ENCODE data around the gene GOLT1B. TPM values are rescaled to one million over a fixed set of nuclear protein-coding genes. Genes with fewer than 3 reads are reported as not detected.

GOLT1B gene
- total and polyA plus RNA-seq, 9 of the 15 experiments (the other 6 are each of a cell fraction or from before 2014, with no cell fraction given), result 9.4 to 66.1 (median 26.7) TPM

- Histone ChIP-seq H3K36me3 (ENCODE audit: control insufficient read depth, insufficient read depth, low read length) (peaks cover 48% of the 10 kb centered on the region), H4K20me1 (replicated peaks; ENCODE audit: control insufficient read depth, insufficient read depth, low read length) (no peaks in the 10 kb centered on the region), H2AFZ (ENCODE audit: low read depth, low read length) (no peak overlapping the region), H3K27ac (ENCODE audit: extremely low read depth, low read depth, low read length) (no peak overlapping the region), H3K9me3 (replicated peaks; ENCODE audit: control insufficient read depth, insufficient read depth, low read depth, low read length) (no peaks in the 10 kb centered on the region), H3K9ac (ENCODE audit: insufficient read depth in 1 of 2, low read depth in 2 of 2, low read length in 2 of 2) (no peak overlapping the region), H3K4me1 (replicated peaks in 1 of 2; ENCODE audit: control insufficient read depth in 2 of 2, insufficient read depth in 2 of 2, low read length in 2 of 2) (no peaks in the 10 kb centered on the region), H3K4me3 (no peak overlapping the region), H3K27me3 (ENCODE audit: control insufficient read depth in 2 of 2, insufficient read depth in 2 of 2, low read length in 2 of 2) (no peaks in the 10 kb centered on the region), H3K9me1 (ENCODE audit: control insufficient read depth, insufficient read depth, low read length) (no peaks in the 10 kb centered on the region), H3K4me2 (ENCODE audit: insufficient read depth, low read length) (no peak overlapping the region), H3K79me2 (ENCODE audit: control insufficient read depth, insufficient read depth, low read length) (no peaks in the 10 kb centered on the region)
- no peak for ATAC-seq
- no TSS peak for BruUV-seq (replicated peaks)
- no peak for DNase-seq (ENCODE audit: extremely low read depth in 1 of 4, low spot score in 3 of 4)
- in situ Hi-C loops (cut with MboI), result no loop called here
- no peak for FAIRE-seq
- CTCF ChIA-PET (ENCODE audit: low intra/inter-chr PET ratio), result no interaction called here
- WGBS (ENCODE audit: insufficient coverage, low coverage, missing lambda C conversion rate), result 76% methylated on average over 7 of the region's 10 CpGs
- POLR2A ChIA-PET, result no interaction called here
- intact Hi-C loops (cut with micrococcal nuclease), result no loop called here
- TF ChIP-seq ZNF212 (CRISPR knock-in tag; IDR thresholded peaks at IDR 0.05) (no peak), NFIX (CRISPR knock-in tag; IDR thresholded peaks at IDR 0.05; ENCODE audit: low read depth) (no peak), SRSF9 (IDR thresholded peaks at IDR 0.05; ENCODE audit: borderline replicate concordance, low read depth, low read length) (no peak), GMEB1 (CRISPR knock-in tag; IDR thresholded peaks at IDR 0.05) (no peak), HMGN3 (IDR thresholded peaks at IDR 0.05; ENCODE audit: borderline replicate concordance, extremely low read depth, insufficient read length, low read depth, low read length) (no peak), CREB1 (IDR thresholded peaks at IDR 0.05) (no peak), CREB1 (CRISPR knock-in tag; IDR thresholded peaks at IDR 0.05) (no peak), AFF1 (IDR thresholded peaks at IDR 0.05; ENCODE audit: low read depth in 1 of 2, partially characterized antibody in 2 of 2) (no peak), ZNF41 (CRISPR knock-in tag; conservative IDR thresholded peaks at IDR 0.05) (no peak), PML (IDR thresholded peaks at IDR 0.05; ENCODE audit: low read length) (no peak), PCBP1 (IDR thresholded peaks at IDR 0.05; ENCODE audit: low read depth, low read length, poor library complexity, severe bottlenecking) (no peak), HEY1 (CRISPR knock-in tag; IDR thresholded peaks at IDR 0.05; ENCODE audit: borderline replicate concordance) (no peak), ARID3A (IDR thresholded peaks at IDR 0.05; ENCODE audit: borderline replicate concordance, low read depth, low read length) (no peak), SMARCC2 (IDR thresholded peaks at IDR 0.05; ENCODE audit: low read depth) (no peak)
These were observed 22.7 kb upstream of the GOLT1B start for GRCh38 chr12:21478756-21479455.

Measured in K562 (cell line).